Psoas muscle (tissue), 8 donors: ENCODE measurements around the gene MYF5. TPM values are rescaled to one million over a fixed set of nuclear protein-coding genes. Genes with fewer than 3 reads are reported as not detected.
A peak's percentile ranks its signal among the peaks of the same experiment; 100 is the strongest.

Experiments
- ATAC-seq, 4 donors: fragments of 200-7000 bp; cut with Tn5 transposase; one replicate each; pipeline ENCODE4 v1.9.1; 2020; ENCODE audit warnings: moderate library complexity in 3 of 4, mild to moderate bottlenecking in 2 of 4
- DNase-seq, 2 donors: peaks; one replicate each; pipeline ENCODE4 v3.0.0-alpha.2; 2020
- H3K27ac ChIP-seq: fragments of 200-600 bp; one replicate; pipeline ENCODE4 v1.8.0; 2022
- H3K27me3 ChIP-seq, 3 donors: fragments of 200-600 bp in 1 of 3; one replicate each; pipeline versions ENCODE4 v1.6.1 to v1.8.0; 2013 to 2022; ENCODE audit warnings: low read length in 2 of 3, mild to moderate bottlenecking in 2 of 3, moderate library complexity in 1 of 3; ENCODE audit not compliant: insufficient read depth in 3 of 3
- H3K36me3 ChIP-seq, 2 donors: fragments of 200-600 bp in 1 of 2; one replicate each; pipeline versions ENCODE4 v1.6.1 to v1.8.0; 2013 to 2022; ENCODE audit warnings: low read depth in 1 of 2, mild to moderate bottlenecking in 1 of 2, moderate library complexity in 1 of 2; ENCODE audit not compliant: insufficient read depth in 1 of 2
- H3K4me1 ChIP-seq: fragments of 200-600 bp; one replicate; pipeline ENCODE4 v1.8.0; 2022
- H3K4me3 ChIP-seq: fragments of 200-600 bp; one replicate; pipeline ENCODE4 v1.8.0; 2022; ENCODE audit warnings: mild to moderate bottlenecking
- H3K9me3 ChIP-seq: fragments of 200-600 bp; one replicate; pipeline ENCODE4 v1.8.0; 2022
- WGBS, 3 donors: extraction: QIAGEN DNeasy Blood & Tissue Kit; methylation state at CpG; one replicate each; pipeline versions ENCODE4 v1.1.6 to v1.1.7; 2013; 5-methylcytosine and 5-hydroxymethylcytosine counted together
- intact Hi-C, 2 donors: fragments of 100-400 bp; cut with DNase I; formaldehyde crosslinking; loops; one replicate each; pipeline versions ENCODE4 v1.11.0 to v1.14.2; 2022
- polyA plus RNA-seq, 3 donors: library from polyadenylated mRNA; stranded (reverse); fragments of 200-250 nt; gene quantifications; one replicate each; pipeline ENCODE4 v1.2.3, GENCODE V29; 2013
- total RNA-seq, 4 donors: library from RNA; stranded (reverse); fragmentation: NEBNext Ultra II Directional in 2 of 4; extraction: Animal tissue kit (Norgen Biotek cat#: 25700) in 2 of 4; gene quantifications; one replicate each; pipeline versions ENCODE4 v1.2.1 to v1.2.4, GENCODE V29; 2021 to 2023
- TF ChIP-seq, protein P1 (sequence below): fragments of 200-600 bp; IDR thresholded peaks from one replicate; pipeline ENCODE4 v1.8.0; 2022; ENCODE audit warnings: antibody characterized with exemption
- donor health status: healthy with polysubstance abuse.
- donor health status: DM: no; HTN: no; CAD: no; lungs with moderate emphysema.
- donor health status: Bipolar disorder and iron deficiency.
- donor health status: healthy.
- donor health status: DM: yes; HTN: yes; CAD: no.
- donor health status: DM: no; HTN: no; CAD: no.
- donor health status: DM: no; HTN: no; CAD: no.
- donor health status: DM: yes; HTN: yes; CAD: no.

Gene MYF5
- total and polyA plus RNA-seq, 7 donors = 1.3 to 4.7 (median 3.0) TPM

DNA sequence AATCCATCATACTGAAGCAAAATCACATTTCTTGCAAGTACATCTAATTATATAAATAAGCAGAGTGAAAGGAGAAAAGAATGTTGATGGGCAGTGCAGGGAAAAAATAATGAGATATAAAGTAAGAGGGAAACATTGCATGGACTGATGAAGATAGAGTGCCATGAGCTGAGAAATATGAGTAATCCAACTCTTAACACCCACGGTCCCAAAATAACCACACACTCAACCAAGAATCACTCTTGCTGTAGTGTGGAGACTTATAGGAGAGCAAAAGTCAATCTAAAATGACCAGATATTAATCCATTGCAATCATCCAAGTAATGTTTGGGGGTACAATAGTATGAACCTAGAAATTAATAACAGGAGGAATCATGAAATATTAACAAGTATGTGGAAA lies 40.2 kb downstream of the MYF5 start:
- DNase-seq = no peak
- Histone ChIP-seq H3K4me3 (no peak overlapping the region), H3K27ac (no peak overlapping the region), H3K4me1 (peaks cover 5% of the 10 kb centered on the region), H3K9me3 (no peaks in the 10 kb centered on the region), H3K27me3 (no peaks in the 10 kb centered on the region), H3K36me3 (no peaks in the 10 kb centered on the region)
- peak in 3 of 4 donors; percentile 74 to 92 (median 88) for ATAC-seq
- intact Hi-C loops = no loop called here
- 19 to 41% (median 30%) methylated on average over 1 of the region's 1 CpG for WGBS, 3 donors
- TF ChIP-seq, protein P1, sequence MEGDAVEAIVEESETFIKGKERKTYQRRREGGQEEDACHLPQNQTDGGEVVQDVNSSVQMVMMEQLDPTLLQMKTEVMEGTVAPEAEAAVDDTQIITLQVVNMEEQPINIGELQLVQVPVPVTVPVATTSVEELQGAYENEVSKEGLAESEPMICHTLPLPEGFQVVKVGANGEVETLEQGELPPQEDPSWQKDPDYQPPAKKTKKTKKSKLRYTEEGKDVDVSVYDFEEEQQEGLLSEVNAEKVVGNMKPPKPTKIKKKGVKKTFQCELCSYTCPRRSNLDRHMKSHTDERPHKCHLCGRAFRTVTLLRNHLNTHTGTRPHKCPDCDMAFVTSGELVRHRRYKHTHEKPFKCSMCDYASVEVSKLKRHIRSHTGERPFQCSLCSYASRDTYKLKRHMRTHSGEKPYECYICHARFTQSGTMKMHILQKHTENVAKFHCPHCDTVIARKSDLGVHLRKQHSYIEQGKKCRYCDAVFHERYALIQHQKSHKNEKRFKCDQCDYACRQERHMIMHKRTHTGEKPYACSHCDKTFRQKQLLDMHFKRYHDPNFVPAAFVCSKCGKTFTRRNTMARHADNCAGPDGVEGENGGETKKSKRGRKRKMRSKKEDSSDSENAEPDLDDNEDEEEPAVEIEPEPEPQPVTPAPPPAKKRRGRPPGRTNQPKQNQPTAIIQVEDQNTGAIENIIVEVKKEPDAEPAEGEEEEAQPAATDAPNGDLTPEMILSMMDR = no peak

DNA sequence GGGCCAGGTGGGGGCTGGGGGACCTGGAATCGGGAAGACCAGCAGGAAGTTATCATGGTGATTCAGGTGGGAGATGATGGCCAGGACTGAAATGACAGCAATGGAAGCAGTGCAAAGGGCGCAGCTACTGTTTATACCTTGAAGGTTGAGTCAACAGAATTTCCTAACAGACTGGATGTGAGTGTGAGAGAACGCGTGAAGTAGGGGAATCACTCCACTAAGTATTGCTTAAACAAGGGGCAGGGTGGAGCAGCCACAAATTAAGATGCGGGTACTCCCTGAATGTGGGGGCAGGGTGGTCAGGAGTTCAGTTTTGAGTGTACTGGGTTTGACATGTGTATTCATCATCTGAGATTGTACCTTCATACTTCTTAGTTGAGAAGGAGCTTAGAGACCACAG lies 45.1 kb downstream of the MYF5 start:
- H3K9me3 ChIP-seq = no peaks in the 10 kb centered on the region
- H3K27me3 ChIP-seq = no peaks in the 10 kb centered on the region
- H3K4me3 ChIP-seq = no peak overlapping the region
- no peak for DNase-seq
- 89 to 94% (median 91%) methylated on average over 5 of the region's 5 CpGs for WGBS, 3 donors
- intact Hi-C loops = loop anchor here in 1 of 2 donors (2.0 to 5.0 kb wide), 3 partner anchors 50 to 349 kb away; no protein-coding TSS in a partner anchor
- H3K36me3 ChIP-seq = no peaks in the 10 kb centered on the region
- TF ChIP-seq, protein P1 = no peak
- ATAC-seq = no peak
- no peak overlapping the region for H3K27ac ChIP-seq
- peaks cover 3% of the 10 kb centered on the region for H3K4me1 ChIP-seq

DNA sequence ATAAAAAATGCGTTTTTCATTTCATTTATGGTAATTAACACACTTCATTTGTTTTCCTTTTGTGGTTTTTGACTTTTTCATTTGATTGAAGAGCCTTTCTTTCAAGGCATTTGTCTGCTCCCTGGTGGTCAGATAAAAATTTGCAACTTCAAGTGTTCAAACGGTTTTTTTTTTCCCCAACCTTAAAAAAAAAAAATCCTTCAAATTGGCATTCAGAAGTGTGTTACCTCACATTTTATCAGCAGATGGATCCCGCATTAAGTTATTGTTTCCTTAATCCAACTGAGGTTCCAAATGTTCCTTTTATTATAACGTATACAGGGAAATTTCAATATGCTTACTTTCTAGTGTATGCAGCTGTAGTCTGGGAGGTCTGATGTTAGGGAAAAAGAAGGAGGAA lies 47.2 kb downstream of the MYF5 start:
- DNase-seq = no peak
- WGBS, 3 donors = 1 to 7% (median 4%) methylated on average over 4 of the region's 4 CpGs
- Histone ChIP-seq H3K27me3 (no peaks in the 10 kb centered on the region), H3K9me3 (no peaks in the 10 kb centered on the region), H3K4me1 (peaks cover 3% of the 10 kb centered on the region), H3K4me3 (no peak overlapping the region), H3K36me3 (no peaks in the 10 kb centered on the region), H3K27ac (no peak overlapping the region)
- peak in 1 of 4 donors; percentile 69 for ATAC-seq
- intact Hi-C loops = loop anchor here (2.0 to 5.0 kb wide), 3 partner anchors 52 to 353 kb away; no protein-coding TSS in a partner anchor
- TF ChIP-seq, protein P1 = peak; percentile 72

DNA sequence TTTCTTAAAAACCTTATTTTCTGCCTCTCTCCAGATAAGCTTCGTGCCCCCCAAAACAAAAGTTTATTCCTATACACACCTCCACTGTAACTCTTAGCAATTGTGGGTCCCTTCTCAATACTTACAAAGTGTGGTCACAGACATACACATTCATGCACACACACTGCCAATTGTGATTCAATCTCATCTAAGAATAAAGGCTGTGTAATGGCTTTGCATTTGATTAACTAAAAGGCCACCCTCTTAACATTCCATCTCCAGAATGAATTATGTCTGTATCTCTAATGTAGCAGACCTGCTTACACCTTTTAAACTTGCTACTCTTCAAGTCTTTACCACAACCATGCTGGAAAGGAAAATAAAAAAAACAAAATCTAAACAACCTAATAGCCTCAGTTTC lies 49.5 kb downstream of the MYF5 start:
- no peak overlapping the region for H3K4me3 ChIP-seq
- no peaks in the 10 kb centered on the region for H3K36me3 ChIP-seq
- TF ChIP-seq, protein P1 = no peak
- no peak for DNase-seq
- H3K27ac ChIP-seq = no peak overlapping the region
- 100% methylated on average over 1 of the region's 1 CpG for WGBS, 3 donors
- H3K4me1 ChIP-seq = peaks cover 3% of the 10 kb centered on the region
- intact Hi-C loops = loop anchor here in 1 of 2 donors (2.0 kb wide), 1 partner anchor 293 kb away; no protein-coding TSS in a partner anchor
- no peaks in the 10 kb centered on the region for H3K9me3 ChIP-seq
- ATAC-seq = no peak
- no peaks in the 10 kb centered on the region for H3K27me3 ChIP-seq

DNA sequence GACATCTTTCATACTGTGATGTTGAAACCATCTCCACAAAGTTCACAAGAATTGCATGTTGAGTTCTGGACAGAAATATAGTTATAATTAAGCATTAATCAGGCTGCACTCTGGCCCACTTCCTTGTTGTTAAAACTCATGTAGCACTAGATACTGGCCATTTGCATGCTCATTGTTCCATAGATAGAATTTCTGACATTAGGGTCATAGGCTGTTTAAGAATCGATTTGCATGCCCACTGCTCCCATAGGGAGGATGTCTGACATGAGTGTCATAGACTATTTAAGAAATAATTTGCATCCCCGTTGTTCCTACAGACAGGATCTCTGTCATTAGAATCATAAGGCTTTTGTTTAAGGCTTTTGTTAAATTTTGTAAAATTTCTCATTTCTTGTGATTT lies 50.2 kb downstream of the MYF5 start:
- H3K4me1 ChIP-seq = peaks cover 3% of the 10 kb centered on the region
- H3K27me3 ChIP-seq = no peaks in the 10 kb centered on the region
- no peak overlapping the region for H3K27ac ChIP-seq
- ATAC-seq (no peak), DNase-seq (no peak)
- H3K4me3 ChIP-seq = no peak overlapping the region
- intact Hi-C loops = loop anchor here in 1 of 2 donors (2.0 kb wide), 1 partner anchor 294 kb away; no protein-coding TSS in a partner anchor
- TF ChIP-seq, protein P1 = no peak
- 35 to 43% (median 35%) methylated on average over 2 of the region's 2 CpGs for WGBS, 3 donors
- no peaks in the 10 kb centered on the region for H3K36me3 ChIP-seq
- no peaks in the 10 kb centered on the region for H3K9me3 ChIP-seq
